ENCODE data around the gene CCDC3.

Gene CCDC3

DNA sequence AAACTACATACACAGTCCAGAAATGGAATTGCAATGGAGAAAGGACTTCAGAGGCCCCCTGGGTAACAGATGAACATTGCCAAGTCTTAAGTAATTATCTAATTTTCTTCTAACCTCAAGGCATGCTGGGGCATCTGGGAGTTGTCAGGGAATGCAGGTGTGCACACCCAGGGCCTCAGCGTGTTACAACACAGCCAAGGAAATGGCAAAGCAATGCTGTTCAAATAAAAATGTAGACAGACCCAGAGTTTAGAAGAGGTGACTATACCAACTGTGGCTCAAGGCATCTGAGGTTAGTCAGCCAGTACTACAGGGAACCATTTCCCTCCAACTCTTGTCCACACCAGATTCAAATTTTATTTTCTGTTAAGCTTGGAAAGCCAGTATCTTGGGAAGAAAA, 73.6 kb downstream of the CCDC3 start:
- in situ Hi-C loops (cut with HindIII; ENCODE audit: low sequenced_read_pairs) = no loop called here

DNA sequence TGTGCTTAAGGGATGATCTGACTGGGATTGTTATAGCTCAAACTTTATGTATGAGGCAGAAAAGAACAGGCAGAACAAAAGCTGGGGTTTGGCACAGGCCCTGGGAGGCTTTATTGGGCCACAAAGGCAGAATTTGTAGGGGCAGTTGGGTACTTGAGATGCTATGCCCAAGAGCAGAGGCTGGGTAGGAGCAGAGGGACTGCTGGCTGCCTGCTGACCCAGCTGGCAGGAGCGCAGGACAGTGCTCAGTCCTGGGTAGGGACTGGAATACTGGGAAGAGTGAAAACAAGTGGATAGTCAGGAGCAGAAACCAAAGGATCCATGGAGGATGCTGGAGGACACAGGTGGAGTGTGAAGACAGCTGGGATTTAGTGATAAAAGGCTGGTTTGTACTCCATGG, 75.7 kb downstream of the CCDC3 start:
- in situ Hi-C loops (cut with HindIII; ENCODE audit: low sequenced_read_pairs) = no loop called here

GRCh38 chr10:12924911-12925310, 76.6 kb downstream of the CCDC3 start:
- in situ Hi-C loops (cut with HindIII; ENCODE audit: low sequenced_read_pairs) = no loop called here

DNA sequence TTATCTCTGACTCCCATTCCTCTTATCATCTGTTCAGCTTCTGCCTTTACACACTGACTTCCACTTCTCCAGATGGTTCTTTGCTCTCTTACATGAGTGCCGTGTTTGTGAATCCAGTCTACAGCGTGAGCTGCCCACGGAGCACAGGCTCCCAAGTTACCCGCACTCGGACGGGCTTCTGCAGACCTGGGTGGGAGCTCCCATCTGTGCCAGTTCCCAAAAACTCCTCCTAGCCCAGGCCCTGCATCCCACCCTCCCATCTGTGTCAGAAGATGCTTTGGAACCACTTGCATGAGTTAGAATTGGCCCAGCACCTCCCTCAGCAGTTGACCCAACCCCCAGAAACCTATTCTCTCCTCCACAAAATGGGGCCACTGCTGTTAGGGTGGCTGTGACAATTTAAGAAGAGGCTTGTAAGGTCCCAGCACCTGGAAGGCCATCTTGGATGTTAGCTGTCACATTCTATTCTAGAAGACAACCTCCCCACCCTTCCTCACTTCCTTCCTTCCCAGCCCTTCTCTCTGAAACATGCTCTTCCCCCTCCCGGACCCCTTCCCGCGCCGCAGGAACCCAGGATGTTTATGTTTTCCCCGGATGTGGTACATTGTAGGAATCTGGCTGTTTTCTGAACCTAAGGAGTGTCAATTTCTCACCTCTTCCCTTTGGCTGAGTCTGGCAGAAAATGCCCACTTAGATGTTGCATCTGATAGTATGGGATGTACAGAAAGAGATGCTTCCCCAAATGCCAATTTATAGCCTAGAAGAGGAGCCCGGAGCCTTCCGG, 79.2 kb downstream of the CCDC3 start:
- in situ Hi-C loops (cut with HindIII; ENCODE audit: low sequenced_read_pairs) = no loop called here

DNA sequence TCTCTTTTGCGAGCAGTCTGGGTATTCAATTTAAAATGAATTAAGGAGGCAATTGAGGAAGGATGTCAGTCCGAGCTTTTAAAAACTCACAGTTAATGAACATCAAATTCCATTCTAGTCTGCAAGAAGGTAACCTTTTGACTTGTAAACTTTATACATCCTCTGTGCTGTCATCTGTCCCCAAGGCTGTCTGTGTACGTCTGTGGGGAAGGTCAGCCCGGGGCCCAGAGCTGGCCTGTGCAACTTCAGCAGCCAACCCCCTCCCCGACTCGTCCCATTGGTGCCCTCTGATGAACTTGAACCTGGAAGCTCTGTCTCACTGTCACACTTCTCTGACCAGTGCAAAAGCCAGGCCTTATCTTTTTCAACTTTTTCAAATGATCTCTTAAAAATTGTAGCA, 80.3 kb downstream of the CCDC3 start:
- in situ Hi-C loops (cut with HindIII; ENCODE audit: low sequenced_read_pairs) = no loop called here

DNA sequence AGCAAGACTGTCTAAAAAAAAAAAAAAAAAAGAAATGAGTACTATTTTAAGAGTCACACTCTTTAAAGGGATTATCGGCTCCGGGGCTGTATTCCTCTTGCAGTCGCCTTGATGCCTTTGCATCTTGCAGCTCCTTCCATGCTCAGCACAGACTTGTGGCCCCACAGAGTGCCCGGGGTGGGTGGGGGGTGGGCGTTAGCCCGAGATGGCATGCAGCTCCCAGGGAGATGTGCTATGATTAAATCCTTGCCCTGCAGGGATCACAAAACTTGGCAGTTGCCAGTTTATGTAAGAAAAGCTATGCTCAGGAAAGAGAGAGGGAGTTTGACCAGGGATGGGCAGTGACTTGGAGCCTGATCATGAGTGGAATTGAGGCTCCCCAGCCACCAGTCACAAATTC, 81.9 kb downstream of the CCDC3 start:
- in situ Hi-C loops (cut with HindIII; ENCODE audit: low sequenced_read_pairs) = no loop called here

DNA sequence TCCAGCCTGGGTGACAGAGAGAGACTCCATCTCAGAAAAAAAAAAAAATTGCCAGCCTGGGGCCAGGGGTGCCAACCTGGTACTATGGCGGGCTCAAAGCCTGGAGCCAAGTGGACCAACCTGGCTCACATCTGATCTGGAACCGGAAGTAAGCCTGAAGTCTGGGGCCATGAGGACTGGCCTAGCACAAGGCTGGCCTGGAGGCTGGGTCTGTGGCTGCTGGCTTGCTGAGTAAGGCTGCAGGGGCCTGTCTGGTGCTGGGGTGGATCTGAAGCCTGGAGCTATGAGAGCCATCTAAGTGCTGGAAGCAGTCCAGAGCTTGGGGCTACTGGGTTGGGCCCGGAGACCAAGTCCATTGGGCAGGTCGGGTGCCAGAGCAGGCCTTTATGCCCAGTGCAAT, 84.9 kb downstream of the CCDC3 start:
- in situ Hi-C loops (cut with HindIII; ENCODE audit: low sequenced_read_pairs) = no loop called here

- in situ Hi-C loops (cut with HindIII; ENCODE audit: low sequenced_read_pairs) = no loop called here
Observed at GRCh38 chr10:12915637-12916168, 85.8 kb downstream of the CCDC3 start.

- in situ Hi-C loops (cut with HindIII; ENCODE audit: low sequenced_read_pairs) = no loop called here
Observed at GRCh38 chr10:12914111-12914510, 87.4 kb downstream of the CCDC3 start.

DNA sequence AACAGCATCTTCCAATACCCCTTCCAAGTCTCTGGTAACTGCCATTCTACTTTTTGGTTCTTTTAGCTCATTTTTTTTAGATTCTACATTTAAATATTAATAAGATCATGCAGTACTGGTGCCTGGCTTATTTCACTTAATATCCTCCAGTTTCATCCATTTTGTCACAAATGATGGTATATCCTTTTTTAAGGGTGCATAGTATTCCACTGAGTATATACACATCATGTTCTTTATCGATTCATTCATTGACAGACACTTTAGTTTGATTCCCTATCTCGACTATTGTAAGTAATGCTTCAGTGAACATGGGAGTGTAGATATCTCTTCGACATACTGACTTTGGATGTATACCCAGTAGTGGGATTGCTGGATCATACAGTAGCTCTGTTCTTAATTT, 89.7 kb downstream of the CCDC3 start:
- in situ Hi-C loops (cut with HindIII; ENCODE audit: low sequenced_read_pairs) = no loop called here

GRCh38 chr10:12910835-12911234, 90.7 kb downstream of the CCDC3 start:
- in situ Hi-C loops (cut with HindIII; ENCODE audit: low sequenced_read_pairs) = no loop called here

DNA sequence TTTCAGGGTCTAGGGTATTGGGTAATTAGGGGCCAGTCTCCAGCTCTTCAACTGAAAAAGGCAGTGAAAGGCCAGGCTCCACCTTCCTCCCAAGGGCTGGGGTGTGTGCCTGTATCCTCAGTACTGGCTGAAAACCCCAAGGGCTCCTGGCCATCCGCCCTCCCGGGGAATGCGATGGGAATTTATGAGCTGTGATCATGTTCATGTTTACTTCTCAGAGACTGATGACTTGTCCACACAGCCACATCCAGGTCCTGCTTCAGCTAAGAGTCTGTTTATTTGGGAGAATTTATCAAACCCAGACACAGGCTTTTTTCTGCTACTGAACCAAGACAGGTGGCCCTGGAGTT, 91.7 kb downstream of the CCDC3 start:
- in situ Hi-C loops (cut with HindIII; ENCODE audit: low sequenced_read_pairs) = no loop called here

- in situ Hi-C loops (cut with HindIII; ENCODE audit: low sequenced_read_pairs) = no loop called here
Observed at GRCh38 chr10:12909182-12909835, 92.2 kb downstream of the CCDC3 start.

DNA sequence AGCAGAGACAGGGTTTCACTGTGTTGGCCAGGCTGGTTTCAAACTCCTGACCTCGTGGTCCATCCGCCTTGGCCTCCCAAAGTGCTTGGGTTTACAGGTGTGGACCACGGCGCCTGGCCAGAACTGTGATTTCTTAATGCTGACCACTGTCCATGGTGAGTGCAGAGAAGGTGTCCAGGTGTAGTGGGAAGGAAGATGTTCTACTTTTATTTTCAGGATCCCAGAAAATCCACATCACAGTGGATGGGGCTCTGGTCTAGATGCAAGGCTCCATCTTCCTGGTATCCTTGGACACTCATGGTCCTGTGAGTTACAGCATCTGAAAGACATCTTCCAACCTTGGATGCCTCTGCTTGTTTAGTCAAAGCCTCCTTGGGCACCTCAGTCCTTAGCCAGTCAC, 92.7 kb downstream of the CCDC3 start:
- in situ Hi-C loops (cut with HindIII; ENCODE audit: low sequenced_read_pairs) = no loop called here

GRCh38 chr10:12907656-12908055, 93.9 kb downstream of the CCDC3 start:
- in situ Hi-C loops (cut with HindIII; ENCODE audit: low sequenced_read_pairs) = no loop called here

- in situ Hi-C loops (cut with HindIII; ENCODE audit: low sequenced_read_pairs) = no loop called here
Observed at GRCh38 chr10:12906051-12906541, 95.4 kb downstream of the CCDC3 start.

GRCh38 chr10:12905067-12905466, 96.4 kb downstream of the CCDC3 start:
- in situ Hi-C loops (cut with HindIII; ENCODE audit: low sequenced_read_pairs) = no loop called here

- in situ Hi-C loops (cut with HindIII; ENCODE audit: low sequenced_read_pairs) = no loop called here
Observed at GRCh38 chr10:12902851-12903358, 98.6 kb downstream of the CCDC3 start.

DNA sequence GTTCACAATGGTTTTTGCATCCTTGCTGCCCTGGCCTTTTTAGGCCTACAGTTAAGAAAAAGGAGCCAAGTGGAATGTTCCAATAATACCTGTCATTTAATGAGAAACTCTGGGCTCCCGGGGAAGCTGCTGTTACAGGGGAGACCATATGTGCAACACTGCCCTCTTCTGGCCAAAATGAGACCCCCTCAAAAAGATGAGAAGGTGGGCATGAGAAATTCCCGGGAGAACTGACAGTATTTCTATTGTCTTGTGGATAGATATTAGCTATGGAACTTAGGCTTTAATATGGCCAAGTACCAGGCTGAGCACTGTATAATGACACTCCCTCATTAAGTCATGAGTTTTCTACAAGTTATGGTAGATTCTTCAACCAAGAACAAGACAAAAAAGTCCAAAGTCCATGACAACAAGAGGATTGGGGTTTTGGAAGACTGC, 99.4 kb downstream of the CCDC3 start:
- in situ Hi-C loops (cut with HindIII; ENCODE audit: low sequenced_read_pairs) = no loop called here

GRCh38 chr10:12899546-12899945, 102.0 kb downstream of the CCDC3 start:
- in situ Hi-C loops (cut with HindIII; ENCODE audit: low sequenced_read_pairs) = no loop called here

DNA sequence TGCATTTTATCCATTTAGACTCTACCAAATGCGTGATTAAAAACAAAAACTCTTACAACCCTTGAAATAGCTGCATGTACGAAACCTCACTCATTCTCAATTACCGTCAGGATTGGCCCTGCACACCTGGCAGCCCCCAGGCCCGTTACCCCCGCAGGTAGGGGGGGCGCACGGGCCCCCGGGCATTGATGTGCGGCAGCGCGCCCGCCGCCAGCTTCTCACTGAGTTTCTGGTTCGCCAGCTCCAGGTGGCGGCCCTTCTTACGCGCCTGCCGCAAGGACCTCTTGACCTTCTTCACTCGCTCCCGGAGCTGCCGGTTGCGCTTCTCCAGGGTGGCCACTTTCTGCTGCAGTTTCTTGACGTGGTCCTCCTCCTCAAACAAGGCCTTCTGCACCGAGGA, 103.2 kb downstream of the CCDC3 start:
- in situ Hi-C loops (cut with HindIII; ENCODE audit: low sequenced_read_pairs) = no loop called here

GRCh38 chr10:12897278-12897677, 104.2 kb downstream of the CCDC3 start:
- in situ Hi-C loops (cut with HindIII; ENCODE audit: low sequenced_read_pairs) = no loop called here
